ENCODE measurements around the gene NFIA.

GRCh38 chr1:61190153-61190552, 107.8 kb downstream of the NFIA start:
- TF ChIP-seq CTCF (IDR thresholded peaks at IDR 0.05), result no peak
- TF ChIP-seq POLR2A (IDR thresholded peaks at IDR 0.05), result no peak
